ENCODE data around the gene NRG2.

NRG2 gene

DNA sequence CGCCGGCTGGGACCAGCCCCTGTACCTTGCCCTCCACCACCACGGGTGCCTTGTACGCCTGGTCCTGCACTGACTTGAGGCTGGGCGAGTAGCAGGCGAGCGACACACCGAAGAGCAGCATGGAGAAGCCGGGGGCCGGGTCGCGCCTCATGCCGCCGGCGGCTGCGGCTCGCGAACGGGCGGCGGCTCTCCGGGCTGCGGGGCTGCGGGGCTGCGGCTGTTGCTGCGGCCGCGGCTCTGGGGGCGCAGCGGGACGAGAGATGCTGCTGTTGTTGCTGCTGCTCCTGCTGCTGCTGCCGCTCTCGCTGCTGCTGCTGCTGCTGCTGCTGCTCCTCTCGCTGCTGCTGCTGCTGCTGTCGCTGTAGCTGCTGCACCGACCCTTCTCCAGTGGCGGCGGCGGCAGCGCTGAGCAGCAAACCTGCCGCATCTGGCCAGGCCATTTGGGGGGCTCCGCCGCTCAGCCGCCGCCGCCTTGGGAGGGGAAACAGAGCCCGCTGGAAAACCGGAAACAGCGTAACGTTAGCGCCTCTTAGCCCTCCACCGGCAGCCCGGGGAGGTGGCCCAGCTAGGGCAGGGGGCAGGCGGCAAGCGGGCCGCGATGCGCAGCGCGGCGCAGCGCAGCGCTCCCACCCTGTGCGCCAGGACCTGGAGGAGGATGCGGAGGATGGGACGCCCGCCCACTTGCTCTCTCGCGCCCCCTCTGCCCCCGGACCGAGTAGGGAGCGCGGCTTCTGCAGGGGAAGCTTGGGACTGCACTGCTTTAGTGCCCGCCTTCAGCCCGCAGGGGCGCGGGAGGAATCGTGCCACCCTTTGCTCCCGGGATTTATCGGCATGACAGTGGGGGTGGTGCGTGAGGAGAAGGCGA is at the start of gene NRG2:
NRG2 (minus strand) TSS at position 657 of the 865 bp plus-strand sequence.
- DNase-seq, result peak in 53 of 56 donors; percentile 31 to 85 (median 68)

DNA sequence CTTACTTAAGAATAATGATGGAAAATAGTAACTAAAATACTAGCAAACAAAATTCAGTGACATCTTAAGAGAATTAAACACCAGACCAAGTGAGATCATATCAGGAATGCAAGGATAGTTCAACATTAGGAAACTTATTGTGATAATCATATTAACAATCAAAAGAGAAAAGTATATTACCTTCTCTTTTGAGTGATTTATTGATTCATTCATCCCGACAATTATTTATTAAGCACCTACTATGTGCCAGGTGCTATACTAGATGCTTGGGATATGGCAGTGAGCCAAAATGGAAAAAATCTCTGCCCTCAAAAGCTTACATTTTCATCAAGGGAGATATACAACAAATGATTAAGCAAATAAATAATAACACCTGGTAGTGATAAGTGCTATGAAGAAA is 47.2 kb upstream of the NRG2 start:
- DNase-seq, result no peak

GRCh38 chr5:140084541-140084940 is 41.4 kb upstream of the NRG2 start:
- peak in 14 of 56 donors; percentile 2 to 53 (median 18) for DNase-seq

- DNase-seq, result no peak
These were observed 40.6 kb upstream of the NRG2 start for GRCh38 chr5:140083650-140084049.

DNA sequence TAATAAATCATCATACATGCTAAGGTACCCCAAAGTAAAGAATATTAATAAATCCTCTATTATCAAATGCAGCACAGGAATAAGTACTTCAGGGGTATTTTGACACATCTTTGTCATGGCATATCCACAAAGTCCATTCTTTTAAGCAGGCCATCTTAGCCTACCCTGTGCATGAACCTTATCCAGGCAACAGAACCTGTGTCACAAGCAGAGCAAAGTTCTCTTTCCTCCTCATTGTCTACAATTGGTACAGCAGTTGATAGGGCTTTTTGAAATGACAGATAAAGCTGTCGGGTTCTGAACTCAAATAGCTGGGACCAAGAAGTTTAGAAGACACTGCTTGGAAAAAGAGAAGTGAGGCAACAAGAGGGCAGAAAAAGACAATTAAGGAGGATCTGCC is 40.0 kb upstream of the NRG2 start:
- DNase-seq, result no peak

- no peak for DNase-seq
These were observed 33.7 kb upstream of the NRG2 start for GRCh38 chr5:140076788-140077187.

- DNase-seq, result no peak
These were observed 33.0 kb upstream of the NRG2 start for GRCh38 chr5:140076142-140076541.

DNA sequence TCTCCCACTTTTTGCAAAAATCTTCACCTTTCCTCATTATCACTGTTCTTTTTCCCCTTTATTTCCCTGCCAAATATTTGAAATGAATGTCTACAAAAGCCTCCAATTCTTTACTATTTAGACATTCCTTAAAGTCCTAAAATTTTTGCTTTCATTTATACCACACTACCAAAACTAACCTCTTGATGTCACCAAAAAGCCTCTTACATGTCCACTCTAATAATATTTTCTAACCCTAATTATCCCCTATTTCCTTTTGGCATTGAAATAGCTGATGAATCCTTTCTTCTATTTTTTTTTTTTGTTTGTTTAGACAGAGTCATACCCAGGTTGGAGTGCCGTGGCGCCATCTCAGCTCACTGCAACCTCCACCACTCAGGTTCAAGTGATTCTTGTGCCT is 32.3 kb upstream of the NRG2 start:
- DNase-seq, result no peak

DNA sequence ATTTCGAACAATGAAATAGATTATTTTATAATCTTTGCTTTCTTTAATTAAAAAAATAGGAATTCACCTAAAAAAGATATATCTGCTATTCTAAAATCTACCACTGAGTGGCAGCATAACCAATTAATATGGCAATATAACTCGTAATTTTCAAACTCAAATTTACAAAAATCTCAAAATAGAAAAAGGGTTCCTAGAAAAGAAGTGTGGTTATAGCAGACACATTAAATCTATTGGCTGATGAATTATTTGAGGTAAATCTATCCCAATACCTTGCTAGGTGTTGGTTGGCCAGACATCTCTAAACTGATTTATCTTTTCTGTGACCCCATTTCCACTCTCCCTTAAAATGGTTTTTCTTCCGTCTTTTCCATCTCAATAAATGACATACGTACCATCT is 30.2 kb upstream of the NRG2 start:
- no peak for DNase-seq

GRCh38 chr5:140072812-140073211 is 29.7 kb upstream of the NRG2 start:
- DNase-seq, result peak in 1 of 56 donors; percentile 2

- DNase-seq, result no peak
These were observed 17.7 kb upstream of the NRG2 start for GRCh38 chr5:140060816-140061215.

DNA sequence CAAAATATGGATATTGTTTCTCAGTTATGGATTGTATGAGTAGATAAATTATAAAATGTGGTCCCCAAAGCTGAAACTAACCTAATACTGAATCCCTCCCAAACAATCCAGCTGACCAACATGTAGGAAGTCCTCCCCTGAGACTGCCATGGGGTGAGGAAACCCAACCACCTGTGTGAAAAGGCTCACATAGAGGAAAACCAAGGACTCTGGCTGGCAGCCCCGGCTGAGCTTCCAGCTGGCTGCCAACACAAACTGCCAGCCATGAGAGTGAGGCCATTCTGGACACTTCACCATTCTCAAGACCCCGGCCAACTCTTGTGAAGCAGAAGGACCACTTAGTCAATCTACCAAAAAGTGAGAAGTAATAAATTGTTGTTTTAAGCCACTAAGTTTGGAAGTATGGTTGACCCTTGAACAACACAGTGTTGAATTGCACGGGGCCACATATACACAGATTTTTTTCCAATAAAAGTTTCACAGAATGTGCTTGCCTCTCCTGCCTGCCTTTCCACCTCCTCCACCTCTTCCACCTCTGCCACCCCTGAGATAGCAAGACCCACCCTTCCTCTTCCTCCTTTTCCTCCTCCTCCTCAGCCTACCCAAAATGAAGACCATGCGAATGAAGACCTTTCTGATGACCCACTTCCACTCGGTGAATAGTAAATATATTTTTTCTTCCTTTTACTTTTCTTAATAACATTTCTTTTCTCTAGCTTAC is 15.3 kb upstream of the NRG2 start:
- no peak for DNase-seq

DNA sequence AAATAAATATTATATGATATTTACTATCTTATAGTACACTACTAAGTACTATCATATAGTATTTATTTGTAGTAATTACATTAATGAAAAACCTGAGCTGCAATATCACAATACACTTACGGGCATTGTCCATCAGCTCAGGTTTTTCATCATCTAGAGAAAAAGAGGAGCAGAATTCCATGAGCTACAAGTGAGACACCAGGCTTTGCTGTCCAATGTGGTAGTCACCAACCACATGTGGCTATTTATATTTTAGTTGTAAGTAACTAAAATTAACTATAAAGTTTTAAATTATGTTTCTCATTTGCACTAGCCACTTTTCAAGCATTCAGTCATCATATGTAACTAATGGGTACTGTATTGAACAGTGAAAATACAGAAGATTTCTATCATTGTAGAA is 13.8 kb upstream of the NRG2 start:
- no peak for DNase-seq

- no peak for DNase-seq
These were observed 12.1 kb upstream of the NRG2 start for GRCh38 chr5:140055152-140055551.

DNA sequence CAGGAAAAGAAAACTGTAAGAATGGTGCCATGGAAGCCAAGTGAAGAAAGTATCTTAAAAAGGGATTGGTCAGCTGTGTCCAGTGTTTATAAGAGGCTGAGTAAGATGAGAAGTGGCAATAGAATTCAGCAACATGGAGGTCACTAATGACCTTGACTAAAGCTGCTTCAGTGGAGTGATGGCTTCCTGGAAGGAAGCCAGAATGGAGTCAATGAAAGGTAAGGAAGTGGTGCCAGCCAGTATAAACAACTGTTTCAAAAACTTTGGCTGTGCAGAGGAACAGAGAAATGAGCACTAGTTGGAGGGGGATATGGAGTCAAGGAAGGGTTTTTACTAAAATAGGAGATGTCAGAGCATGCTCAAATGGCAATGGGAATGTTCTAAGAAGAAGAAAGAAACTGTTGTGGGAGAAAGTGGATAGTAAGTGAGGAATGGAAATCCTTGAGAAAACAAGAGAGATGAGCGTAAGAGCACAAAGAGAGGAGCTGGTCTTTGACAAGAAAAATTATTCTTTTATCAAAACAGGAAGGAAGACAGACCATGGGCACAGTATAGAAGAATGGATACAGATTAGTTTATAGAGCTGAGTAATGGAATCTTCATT is 11.1 kb upstream of the NRG2 start:
- no peak for DNase-seq

DNA sequence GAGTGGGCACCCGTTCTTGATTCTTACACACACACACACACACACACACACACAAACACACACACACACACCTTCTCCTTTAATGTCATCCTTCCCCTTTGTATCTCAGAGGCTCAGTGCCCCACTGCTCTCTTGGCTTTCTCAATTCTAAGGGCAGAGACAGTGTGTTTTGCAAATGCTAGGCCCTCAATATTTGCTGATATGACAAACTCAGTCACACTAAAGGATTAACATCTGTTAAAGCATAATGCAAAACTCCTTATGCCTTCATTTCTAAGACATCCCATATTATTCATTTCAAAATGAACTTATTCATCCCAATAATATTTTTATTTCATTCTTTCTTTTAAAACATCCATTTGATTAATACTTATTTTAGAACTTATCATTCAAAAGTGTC is 8.9 kb upstream of the NRG2 start:
- no peak for DNase-seq

- DNase-seq, result no peak
These were observed 6.6 kb upstream of the NRG2 start for GRCh38 chr5:140049713-140050112.

DNA sequence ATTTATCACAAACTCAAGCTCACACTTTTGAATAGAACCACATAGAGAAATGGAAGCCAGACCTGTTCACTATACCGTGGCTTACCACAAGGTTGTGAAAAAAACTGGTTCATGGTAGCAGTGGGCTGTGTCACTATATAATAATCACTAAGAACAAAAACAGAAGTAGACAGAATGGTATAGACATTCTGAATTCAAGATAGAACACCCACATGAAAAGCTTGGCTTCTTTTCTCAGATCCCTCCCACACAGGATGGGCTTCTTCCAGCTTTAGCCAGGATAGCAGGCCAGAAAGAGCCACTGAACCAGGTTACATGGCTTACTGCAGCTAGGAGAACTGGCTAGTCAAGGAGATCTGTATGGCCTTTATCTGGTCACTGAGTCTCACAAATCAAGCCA is 6.1 kb upstream of the NRG2 start:
- no peak for DNase-seq

GRCh38 chr5:140044041-140044440 is 942 bp upstream of the NRG2 start:
- DNase-seq, result no peak

- peak in 29 of 56 donors; percentile 22 to 85 (median 67) for DNase-seq
These were observed 391 bp upstream of the NRG2 start for GRCh38 chr5:140043508-140043872.

GRCh38 chr5:140042393-140042642 is 781 bp downstream of the NRG2 start:
- peak in 2 of 56 donors; percentile 33 to 51 for DNase-seq
